GM12878 (cell line): ENCODE data around the gene NLGN1. TPM values are rescaled to one million over a fixed set of nuclear protein-coding genes. Genes with fewer than 3 reads are reported as not detected.
"Not testable (repeated sequence)": the region's sequence is repeated elsewhere in the genome, so short reads cannot be mapped to it uniquely, and the experiment has no call there.

Experiments used
- ATAC-seq: fragments of 200-7000 bp; cut with Tn5 transposase; 3 replicates; pipeline ENCODE4 v1.9.1; 2020; ENCODE audit warnings: mild to moderate bottlenecking, moderate library complexity
- BruUV-seq: library from RNA; stranded (reverse); fragments of 400-500 nt; replicated peaks from 2 replicates; lab custom pipeline; 2021; lab: Mats Ljungman, UMichigan
- CTCF ChIA-PET: fragments of 300-600 bp; sonication (Branson Sonifier 250); formaldehyde crosslinking; extraction: SDS; loops from one replicate; lab custom pipeline; 2021; ENCODE audit warnings: inconsistent platforms; lab: Yijun Ruan, JAX
- POLR2A ChIA-PET: fragments of 350-600 bp; formaldehyde crosslinking; extraction: SDS; loops from one replicate; lab custom pipeline; 2021; ENCODE audit warnings: inconsistent platforms; lab: Charles Lee
- RAD21 ChIA-PET: fragments of 300-600 bp; sonication (Branson Sonifier 250); formaldehyde crosslinking; loops from one replicate; lab custom pipeline; 2023; ENCODE audit warnings: antibody characterized with exemption; ENCODE audit not compliant: unreplicated experiment; lab: Charles Lee
- SMC1A ChIA-PET: fragments of 300-600 bp; sonication (Branson Sonifier 250); formaldehyde crosslinking; loops from one replicate; lab custom pipeline; 2023; ENCODE audit not compliant: unreplicated experiment, uncharacterized antibody; lab: Charles Lee
- DNase-seq: peaks from one replicate; pipeline ENCODE4 v3.0.0-alpha.2; 2011; ENCODE audit warnings: low read depth, low spot score
- FAIRE-seq: peaks from 3 replicates; lab custom pipeline; 2011; peaks lifted over from hg19 to GRCh38; lab: Jason Lieb, UNC
- H2AFZ ChIP-seq: 2 replicates; pipeline ENCODE4 v1.6.0; 2011; ENCODE audit warnings: low read depth, low read length, control low read depth; ENCODE audit not compliant: control insufficient read depth
- H3K27ac ChIP-seq: 2 replicates; pipeline ENCODE4 v1.5.1; 2011; ENCODE audit warnings: control low read depth; ENCODE audit not compliant: control insufficient read depth, insufficient read depth
- H3K27me3 ChIP-seq, 2 experiments: replicated peaks in 1 of 2; 2 replicates each; pipeline versions ENCODE4 v1.6.0 to v1.6.1; 2011; ENCODE audit warnings: low read length in 1 of 2; ENCODE audit not compliant: control insufficient read depth in 2 of 2, insufficient read depth in 2 of 2
- H3K36me3 ChIP-seq, 2 experiments: 2 replicates each; pipeline ENCODE4 v1.5.1; 2011; ENCODE audit warnings: low read length in 1 of 2; ENCODE audit not compliant: control insufficient read depth in 2 of 2, insufficient read depth in 2 of 2
- H3K4me1 ChIP-seq: 2 replicates; pipeline ENCODE4 v1.6.1; 2011; ENCODE audit warnings: mild to moderate bottlenecking, low read length, moderate library complexity, mixed read lengths; ENCODE audit not compliant: control insufficient read depth, insufficient read depth
- H3K4me2 ChIP-seq: 2 replicates; pipeline ENCODE4 v1.6.0; 2011; ENCODE audit warnings: control low read depth; ENCODE audit not compliant: control insufficient read depth, insufficient read depth
- H3K4me3 ChIP-seq: fragments of 200-600 bp; sonication (generic); 2 replicates; pipeline ENCODE4 v1.5.1; 2016
- H3K79me2 ChIP-seq: 2 replicates; pipeline ENCODE4 v1.6.0; 2011; ENCODE audit warnings: low read length; ENCODE audit not compliant: control insufficient read depth, insufficient read depth
- H3K9ac ChIP-seq: 2 replicates; pipeline ENCODE4 v1.8.0; 2011; ENCODE audit warnings: low read length, control low read depth, mixed read lengths; ENCODE audit not compliant: control insufficient read depth, insufficient read depth
- H3K9me3 ChIP-seq: replicated peaks from 3 replicates; pipeline ENCODE4 v1.5.1; 2011; ENCODE audit warnings: mild to moderate bottlenecking, low read length; ENCODE audit not compliant: control insufficient read depth, insufficient read depth
- H4K20me1 ChIP-seq: 2 replicates; pipeline ENCODE4 v1.6.0; 2011; ENCODE audit not compliant: control insufficient read depth, insufficient read depth
- CHD1 ChIP-seq: IDR thresholded peaks from 2 replicates; pipeline ENCODE4 v1.6.1; 2012; ENCODE audit warnings: low read depth, low read length, improper control_type of control experiment
- CTCF ChIP-seq, 3 experiments: IDR thresholded peaks in 2 of 3; conservative IDR thresholded peaks in 1 of 3; 2 replicates each; pipeline ENCODE4 v1.5.1; 2011; ENCODE audit warnings: low read depth in 3 of 3, low read length in 3 of 3, mild to moderate bottlenecking in 3 of 3, control low read depth in 2 of 3, moderate library complexity in 2 of 3, inconsistent platforms in 1 of 3, mixed read lengths in 1 of 3; ENCODE audit not compliant: control insufficient read depth in 2 of 3, insufficient read depth in 1 of 3; ENCODE audit errors: extremely low read depth in 1 of 3
- IKZF1 ChIP-seq: fragments of 450-650 bp; conservative IDR thresholded peaks from 2 replicates; pipeline ENCODE4 v1.6.1; 2017; ENCODE audit warnings: antibody characterized with exemption, mild to moderate bottlenecking
- IRF5 ChIP-seq: fragments of 450-650 bp; IDR thresholded peaks from 2 replicates; pipeline ENCODE4 v1.6.1; 2017; ENCODE audit warnings: borderline replicate concordance
- MTA3 ChIP-seq: IDR thresholded peaks from 2 replicates; pipeline ENCODE4 v1.6.1; 2012; ENCODE audit warnings: low read length, inconsistent platforms, borderline replicate concordance
- NFYB ChIP-seq: IDR thresholded peaks from 2 replicates; pipeline ENCODE4 v1.6.1; 2011; ENCODE audit warnings: low read depth, mild to moderate bottlenecking, low read length, improper control_type of control experiment, moderate library complexity; ENCODE audit not compliant: insufficient read depth
- POLR2AphosphoS5 ChIP-seq: IDR thresholded peaks from 2 replicates; pipeline ENCODE4 v1.6.1; 2011; ENCODE audit warnings: mild to moderate bottlenecking, low read length, inconsistent platforms
- RFX5 ChIP-seq: IDR thresholded peaks from 2 replicates; pipeline ENCODE4 v1.6.1; 2011; ENCODE audit warnings: low read depth, low read length, improper control_type of control experiment
- SIN3A ChIP-seq: IDR thresholded peaks from 2 replicates; pipeline ENCODE4 v1.6.1; 2012; ENCODE audit warnings: low read depth, low read length, improper control_type of control experiment
- ZNF274 ChIP-seq: IDR thresholded peaks from one replicate; pipeline ENCODE4 v1.8.0; 2011; ENCODE audit not compliant: insufficient read length, insufficient read depth
- ZSCAN29 ChIP-seq: fragments of 450-650 bp; IDR thresholded peaks from 2 replicates; pipeline ENCODE4 v1.6.1; 2017; ENCODE audit warnings: mild to moderate bottlenecking, moderate library complexity
- WGBS: methylation state at CpG from one replicate; pipeline ENCODE4 v1.1.6; 2016; ENCODE audit warnings: low lambda C conversion rate; ENCODE audit not compliant: insufficient replicate concordance, insufficient coverage; ENCODE audit errors: missing lambda C conversion rate; 5-methylcytosine and 5-hydroxymethylcytosine counted together
- in situ Hi-C: fragments of 300-500 bp; cut with MboI; formaldehyde crosslinking; loops from 9 replicates; pipeline ENCODE4 v1.14.3; 2018; ENCODE audit warnings: mixed read lengths
- intact Hi-C: fragments of 100-400 bp; cut with micrococcal nuclease; formaldehyde crosslinking; loops from one replicate; pipeline ENCODE4 v1.14.2; 2022; ENCODE audit not compliant: unreplicated experiment
- polyA plus RNA-seq, 11 experiments: library from polyadenylated mRNA; depleted of rRNA in 4 of 11; unstranded in 6 of 11; stranded (reverse) in 5 of 11; fragments of >200 nt; fragmentation: Nextera tagmentation in 4 of 11; fragmentation: Illumina TruSeq in 1 of 11; extraction: Ambion mirVana in 4 of 11; extraction: Trizol in 1 of 11; gene quantifications; 1 replicate in 1 of 11; 2 replicates in 10 of 11; pipeline versions ENCODE4 v1.2.1 to v1.2.3, GENCODE V29; 2011 to 2016; ENCODE audit warnings: inconsistent platforms in 2 of 11, missing spikeins in 2 of 11, low read depth in 1 of 11
- total RNA-seq, 4 experiments: library from RNA; depleted of rRNA in 3 of 4; stranded (reverse); fragments of >200 nt in 3 of 4; fragmentation: Illumina TruSeq in 1 of 4; extraction: Trizol in 1 of 4; gene quantifications; 2 replicates each; pipeline versions ENCODE4 v1.2.1 to v1.2.3, GENCODE V29; 2013 to 2021

The NLGN1 gene
- total and polyA plus RNA-seq, 10 of the 15 experiments (the other 5 are each of a cell fraction or from before 2014, with no cell fraction given) = not detected

- TF ChIP-seq CHD1 = no peak
- TF ChIP-seq MTA3 = no peak
- no peak for TF ChIP-seq IRF5
- TF ChIP-seq SIN3A = no peak
- TF ChIP-seq POLR2AphosphoS5 = no peak
- no peak for TF ChIP-seq NFYB
- TF ChIP-seq ZNF274 = no peak
- TF ChIP-seq ZSCAN29 = no peak
- no peak for TF ChIP-seq IKZF1
- TF ChIP-seq CTCF (IDR thresholded peaks at IDR 0.05 in 2 of 3, conservative IDR thresholded peaks at IDR 0.05 in 1 of 3; ENCODE audit: control insufficient read depth in 2 of 3, extremely low read depth in 1 of 3, insufficient read depth in 1 of 3, low read depth in 3 of 3, low read length in 3 of 3) = no peak
- TF ChIP-seq RFX5 = no peak
Measured at GRCh38 chr3:173351886-173352285, 45.7 kb upstream of the NLGN1 start (continued).

GRCh38 chr3:173353137-173353536 is 44.4 kb upstream of the NLGN1 start:
- ATAC-seq, RAD21 ChIA-PET, H3K36me3 ChIP-seq, CTCF ChIA-PET, POLR2A ChIA-PET, in situ Hi-C loops, H4K20me1 ChIP-seq, H2AFZ ChIP-seq, SMC1A ChIA-PET, H3K27ac ChIP-seq, FAIRE-seq, H3K4me1 ChIP-seq, H3K4me3 ChIP-seq, H3K27me3 ChIP-seq, H3K9ac ChIP-seq, H3K9me3 ChIP-seq, H3K79me2 ChIP-seq, BruUV-seq, intact Hi-C loops, DNase-seq, H3K4me2 ChIP-seq: not testable (repeated sequence)
- WGBS = 0% methylated on average over 2 of the region's 2 CpGs
